Erythroblast (primary cell): ENCODE data around the gene UBXN7.

Experiments used
- GATA1 ChIP-seq: IDR thresholded peaks from 2 replicates; pipeline ENCODE4 v1.6.1; 2011; ENCODE audit warnings: low read depth, mild to moderate bottlenecking, control low read depth, low read length, moderate library complexity
- POLR2A ChIP-seq: IDR thresholded peaks from 2 replicates; pipeline ENCODE4 v1.6.1; 2011; ENCODE audit warnings: mild to moderate bottlenecking, low read length

GRCh38 chr3:196409409-196409808 lies 22.8 kb downstream of the UBXN7 start:
- TF ChIP-seq POLR2A (no peak), GATA1 (no peak)
